WTC11 (cell line): ENCODE measurements around the gene ZNF646. TPM values are rescaled to one million over a fixed set of nuclear protein-coding genes. Genes with fewer than 3 reads are reported as not detected.

Experiments used
- ATAC-seq: fragments of 200-7000 bp; cut with Tn5 transposase; 2 replicates; pipeline ENCODE4 v1.10.0; 2021; ENCODE audit warnings: mild to moderate bottlenecking, moderate library complexity
- CTCF ChIA-PET: fragments of 300-600 bp; sonication (Branson Sonifier 250); formaldehyde crosslinking; loops from one replicate; lab custom pipeline; 2021; ENCODE audit warnings: antibody characterized with exemption; lab: Charles Lee
- POLR2A ChIA-PET: fragments of 350-600 bp; sonication (Branson Sonifier 250); formaldehyde crosslinking; loops from one replicate; lab custom pipeline; 2021; ENCODE audit warnings: antibody characterized with exemption; lab: Charles Lee
- DNase-seq: peaks from one replicate; pipeline ENCODE4 v3.0.0; 2021; ENCODE audit warnings: low spot score
- H3K27ac Mint-ChIP-seq: 2 replicates; pipeline ENCODE4 v1.8.0; 2021; ENCODE audit warnings: mixed read lengths
- H3K27me3 Mint-ChIP-seq: 2 replicates; pipeline ENCODE4 v1.8.0; 2021; ENCODE audit warnings: low read depth, mild to moderate bottlenecking, moderate library complexity, mixed read lengths
- H3K36me3 Mint-ChIP-seq: 2 replicates; pipeline ENCODE4 v1.8.0; 2021; ENCODE audit warnings: mixed read lengths
- H3K4me1 Mint-ChIP-seq: 2 replicates; pipeline ENCODE4 v1.8.0; 2022; ENCODE audit warnings: mixed read lengths
- H3K4me3 Mint-ChIP-seq: 2 replicates; pipeline ENCODE4 v1.8.0; 2021; ENCODE audit warnings: mild to moderate bottlenecking, moderate library complexity, mixed read lengths
- H3K9me3 Mint-ChIP-seq: 2 replicates; pipeline ENCODE4 v1.8.0; 2021; ENCODE audit warnings: mixed read lengths
- CREB1 ChIP-seq: sonication (generic); formaldehyde crosslinking; IDR thresholded peaks from 2 replicates; pipeline ENCODE4 v1.8.0; 2023; ENCODE audit warnings: mild to moderate bottlenecking, missing genetic modification reagents
- CREM ChIP-seq: sonication (generic); formaldehyde crosslinking; IDR thresholded peaks from 2 replicates; pipeline ENCODE4 v1.8.1; 2022; ENCODE audit warnings: mild to moderate bottlenecking, missing genetic modification reagents, moderate library complexity
- ESRRA ChIP-seq: sonication (generic); formaldehyde crosslinking; IDR thresholded peaks from 2 replicates; pipeline ENCODE4 v1.8.1; 2022; ENCODE audit warnings: mild to moderate bottlenecking, missing genetic modification reagents, borderline replicate concordance
- ETV6 ChIP-seq: sonication (generic); formaldehyde crosslinking; IDR thresholded peaks from 2 replicates; pipeline ENCODE4 v1.8.1; 2022; ENCODE audit warnings: mild to moderate bottlenecking, missing genetic modification reagents
- FOXK1 ChIP-seq: sonication (generic); formaldehyde crosslinking; IDR thresholded peaks from 2 replicates; pipeline ENCODE4 v1.8.0; 2022; ENCODE audit warnings: mild to moderate bottlenecking, moderate library complexity, missing genetic modification reagents
- GTF2I ChIP-seq: fragments of 250-450 bp; sonication (Bioruptor Pico); conservative IDR thresholded peaks from 2 replicates; pipeline ENCODE4 v1.4.0; 2021; ENCODE audit warnings: mild to moderate bottlenecking
- IRF2 ChIP-seq: sonication (generic); formaldehyde crosslinking; IDR thresholded peaks from 2 replicates; pipeline ENCODE4 v1.8.0; 2022; ENCODE audit warnings: low read depth, missing genetic modification reagents, borderline replicate concordance
- KAT7 ChIP-seq: sonication (generic); formaldehyde crosslinking; IDR thresholded peaks from 2 replicates; pipeline ENCODE4 v1.8.1; 2023; ENCODE audit warnings: missing genetic modification reagents, mild to moderate bottlenecking, borderline replicate concordance
- MXD4 ChIP-seq: fragments of 250-450 bp; sonication (Bioruptor Pico); IDR thresholded peaks from 2 replicates; pipeline ENCODE4 v1.8.0; 2021; ENCODE audit warnings: mild to moderate bottlenecking, moderate library complexity, borderline replicate concordance
- MYBL2 ChIP-seq: sonication (generic); formaldehyde crosslinking; IDR thresholded peaks from 2 replicates; pipeline ENCODE4 v1.8.1; 2023; ENCODE audit warnings: mild to moderate bottlenecking, moderate library complexity, missing genetic modification reagents
- NFATC4 ChIP-seq: fragments of 250-450 bp; sonication (Bioruptor Pico); IDR thresholded peaks from 2 replicates; pipeline ENCODE4 v1.9.0; 2021; ENCODE audit warnings: mild to moderate bottlenecking
- NFE2L1 ChIP-seq: sonication (generic); formaldehyde crosslinking; IDR thresholded peaks from 2 replicates; pipeline ENCODE4 v1.8.1; 2023; ENCODE audit warnings: missing genetic modification reagents
- NFYB ChIP-seq: sonication (generic); formaldehyde crosslinking; conservative IDR thresholded peaks from 2 replicates; pipeline ENCODE4 v1.8.0; 2022; ENCODE audit warnings: low read depth, missing genetic modification reagents
- SMAD4 ChIP-seq: sonication (generic); formaldehyde crosslinking; IDR thresholded peaks from 2 replicates; pipeline ENCODE4 v1.8.0; 2022; ENCODE audit warnings: mild to moderate bottlenecking, missing genetic modification reagents
- SOX15 ChIP-seq: fragments of 250-450 bp; sonication (Bioruptor Pico); IDR thresholded peaks from 2 replicates; pipeline ENCODE4 v1.9.0; 2021; ENCODE audit warnings: mild to moderate bottlenecking
- TCF7 ChIP-seq: sonication (generic); formaldehyde crosslinking; IDR thresholded peaks from 2 replicates; pipeline ENCODE4 v1.8.0; 2022; ENCODE audit warnings: mild to moderate bottlenecking, low read depth, missing genetic modification reagents, moderate library complexity
- TEAD4 ChIP-seq: sonication (generic); formaldehyde crosslinking; IDR thresholded peaks from 2 replicates; pipeline ENCODE4 v1.8.0; 2022; ENCODE audit warnings: mild to moderate bottlenecking, missing genetic modification reagents
- ZBTB21 ChIP-seq: sonication (generic); formaldehyde crosslinking; IDR thresholded peaks from 2 replicates; pipeline ENCODE4 v1.8.1; 2023; ENCODE audit warnings: mild to moderate bottlenecking, missing genetic modification reagents, borderline replicate concordance
- ZNF317 ChIP-seq: sonication (generic); formaldehyde crosslinking; IDR thresholded peaks from 2 replicates; pipeline ENCODE4 v1.8.1; 2023; ENCODE audit warnings: low read depth, mild to moderate bottlenecking, moderate library complexity, missing genetic modification reagents, borderline replicate concordance
- ZNF396 ChIP-seq: fragments of 250-450 bp; sonication (Bioruptor Pico); IDR thresholded peaks from 2 replicates; pipeline ENCODE4 v1.8.0; 2021; ENCODE audit warnings: mild to moderate bottlenecking, moderate library complexity, borderline replicate concordance
- ZNF671 ChIP-seq: fragments of 250-450 bp; sonication (Bioruptor Pico); IDR thresholded peaks from 2 replicates; pipeline ENCODE4 v1.8.0; 2021; ENCODE audit warnings: mild to moderate bottlenecking
- total RNA-seq: library from RNA; stranded (reverse); gene quantifications from 3 replicates; pipeline ENCODE4 v1.2.3, GENCODE V29; 2021
- TF ChIP-seq, protein P1 (sequence below): sonication (generic); formaldehyde crosslinking; IDR thresholded peaks from 2 replicates; pipeline ENCODE4 v1.8.0; 2022; ENCODE audit warnings: mild to moderate bottlenecking, missing genetic modification reagents
- TF ChIP-seq, protein P2 (sequence below): sonication (generic); formaldehyde crosslinking; IDR thresholded peaks from 2 replicates; pipeline ENCODE4 v1.8.0; 2023; ENCODE audit warnings: missing genetic modification reagents, mild to moderate bottlenecking, borderline replicate concordance
- TF ChIP-seq, protein P3 (sequence below): fragments of 250-450 bp; sonication (Bioruptor Pico); IDR thresholded peaks from 2 replicates; pipeline ENCODE4 v1.9.0; 2021; ENCODE audit warnings: mild to moderate bottlenecking

ZNF646 gene
- total RNA-seq, 1 experiment from 2014 or later: 29.3 TPM

DNA sequence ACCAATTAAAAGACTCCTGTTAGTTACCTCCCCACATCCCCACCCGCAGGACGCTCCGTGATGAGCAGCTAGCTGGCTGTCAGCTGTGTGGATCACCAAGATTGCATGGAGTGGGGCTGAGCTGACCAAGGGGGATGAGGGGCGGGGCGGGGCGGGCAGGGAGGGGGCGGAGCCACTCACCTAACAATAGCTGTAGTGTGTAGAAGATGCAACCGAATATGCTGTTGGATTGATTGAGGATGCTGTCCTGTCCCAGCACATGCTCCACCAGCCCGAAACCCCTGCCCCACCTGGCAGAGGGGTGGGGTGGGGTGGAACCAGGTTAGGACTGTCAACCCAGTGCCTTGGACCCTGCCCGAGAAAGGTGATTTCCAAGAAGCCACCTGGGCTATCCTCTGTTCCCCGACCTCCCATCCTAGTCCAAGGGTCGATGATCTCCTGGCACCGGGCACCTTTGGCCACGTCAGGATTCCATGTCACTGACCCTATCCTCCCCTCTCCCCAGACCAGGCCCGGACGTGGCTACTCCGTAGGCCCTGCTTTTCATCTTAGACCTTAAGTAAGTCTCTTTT is 19.0 kb downstream of the ZNF646 start:
- DNase-seq: peak; percentile 46
- CTCF ChIA-PET: interaction anchor here (0.6 to 3.2 kb wide), 11 partner anchors 19 to 240 kb away, joined by 3 to 24 read pairs (median 3); partner anchors contain the start of genes HSD3B7, KAT8, ZNF646 and ZNF668

DNA sequence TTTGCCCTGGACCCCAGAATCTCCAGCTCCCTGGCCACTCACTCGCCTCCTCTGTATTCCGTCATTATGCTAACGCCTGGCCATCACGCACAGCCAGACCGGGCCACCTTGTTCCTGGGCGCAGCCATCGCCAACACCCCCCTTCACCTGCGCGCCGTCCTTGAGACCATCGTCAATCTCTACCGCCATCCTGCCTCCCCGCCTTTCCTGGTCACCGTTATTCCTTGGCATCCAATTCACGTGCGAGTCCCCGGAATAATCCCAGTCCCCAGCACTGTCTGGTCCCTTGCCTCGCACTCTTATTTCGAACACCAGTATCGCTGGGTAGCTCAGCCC is 19.8 kb downstream of the ZNF646 start:
- H3K36me3 Mint-ChIP-seq: peaks cover 12% of the 10 kb centered on the region
- peaks cover 2% of the 10 kb centered on the region; the same call in 1 of the 2 replicates for H3K27me3 Mint-ChIP-seq
- CTCF ChIA-PET: interaction anchor here (0.6 to 3.2 kb wide), 7 partner anchors 13 to 166 kb away, joined by 3 to 24 read pairs (median 5); partner anchors contain the start of genes HSD3B7, ZNF646 and ZNF668
- H3K27ac Mint-ChIP-seq: peak overlapping the region; percentile 84; the same call in 1 of the 2 replicates
- ATAC-seq (peak; percentile 2; the same call in 1 of the 2 replicates), DNase-seq (peak; percentile 32)
- peak overlapping the region; percentile 87 for H3K4me3 Mint-ChIP-seq
- peaks cover 14% of the 10 kb centered on the region for H3K4me1 Mint-ChIP-seq
- TF ChIP-seq NFE2L1 (peak; percentile 58; the same call in 1 of the 2 replicates), IRF2 (CRISPR knock-in tag) (no peak), KAT7 (CRISPR knock-in tag) (no peak), TEAD4 (CRISPR knock-in tag) (0 out of 2 replicates have a peak, but pooled peaks have one; percentile 44), NFATC4 (CRISPR knock-in tag) (no peak), ZNF396 (CRISPR knock-in tag) (no peak), SMAD4 (peak; percentile 48; the same call in 1 of the 2 replicates), SOX15 (CRISPR knock-in tag) (no peak)
- TF ChIP-seq, protein P1, sequence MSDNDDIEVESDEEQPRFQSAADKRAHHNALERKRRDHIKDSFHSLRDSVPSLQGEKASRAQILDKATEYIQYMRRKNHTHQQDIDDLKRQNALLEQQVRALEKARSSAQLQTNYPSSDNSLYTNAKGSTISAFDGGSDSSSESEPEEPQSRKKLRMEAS: no peak
- H3K9me3 Mint-ChIP-seq: 0 out of 2 replicates have a peak, but pooled peaks cover 4% of the 10 kb centered on the region
- POLR2A ChIA-PET: interaction anchor here (0.8 kb wide), 1 partner anchor 20 kb away, joined by 3 read pairs; the partner anchor contains the start of genes ZNF646 and ZNF668

More for the DNA sequence above, 19.0 kb downstream of the ZNF646 start:
- H3K27ac Mint-ChIP-seq: no peak overlapping the region
- ATAC-seq: peak; percentile 14
- peaks cover 1% of the 10 kb centered on the region; the same call in 1 of the 2 replicates for H3K27me3 Mint-ChIP-seq
- no peak for TF ChIP-seq TEAD4 (CRISPR knock-in tag)
- no peak for TF ChIP-seq MYBL2 (CRISPR knock-in tag)
- POLR2A ChIA-PET: interaction anchor here (0.6 to 1.6 kb wide), 3 partner anchors 19 to 63 kb away, joined by 3 to 5 read pairs (median 4); partner anchors contain the start of genes KAT8, ZNF646 and ZNF668
- peak overlapping the region; percentile 87 for H3K4me3 Mint-ChIP-seq
- peaks cover 14% of the 10 kb centered on the region for H3K4me1 Mint-ChIP-seq
- H3K36me3 Mint-ChIP-seq: peaks cover 12% of the 10 kb centered on the region
- H3K9me3 Mint-ChIP-seq: 0 out of 2 replicates have a peak, but pooled peaks cover 4% of the 10 kb centered on the region

DNA sequence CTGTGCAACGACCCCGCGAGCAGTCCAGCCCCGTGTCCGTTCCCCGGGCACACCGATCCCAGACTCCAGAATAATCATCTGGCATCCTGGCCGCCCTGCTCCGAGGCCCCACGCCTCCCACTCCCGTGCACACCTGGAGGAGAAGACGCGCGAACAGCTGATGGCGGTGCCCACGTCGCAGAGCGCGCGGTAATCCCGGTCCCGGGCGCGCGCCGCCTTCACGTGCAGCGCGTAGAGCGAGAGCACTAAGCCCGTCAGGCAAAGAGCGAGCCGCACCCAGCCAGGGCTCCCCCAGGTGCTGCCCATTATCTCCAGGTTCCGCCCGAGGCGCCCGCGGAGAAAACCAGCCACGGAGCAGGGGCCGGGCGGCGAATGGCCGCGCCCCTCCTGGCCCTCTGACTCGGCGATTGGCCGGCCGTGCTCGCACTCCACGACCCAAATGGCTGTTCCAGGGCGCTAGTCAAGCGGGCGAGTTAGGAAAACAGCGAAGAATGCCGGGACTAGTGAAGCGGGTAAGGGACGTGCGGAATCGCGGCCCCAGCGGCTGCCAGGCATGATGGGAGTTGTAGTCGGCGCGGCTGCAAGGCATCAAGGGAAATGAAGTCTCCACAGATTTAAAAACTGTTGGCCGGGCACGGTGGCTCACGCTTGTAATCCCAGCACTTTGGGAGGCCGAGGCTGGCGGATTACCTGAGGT is 20.4 kb downstream of the ZNF646 start, which contains the start of gene VKORC1:
Gene VKORC1 (minus strand): TSS at position 374 of the 697 bp plus-strand sequence. CDS start 68 bp downstream, at position 306.
- peak; percentile 94 for ATAC-seq
- H3K4me3 Mint-ChIP-seq: peak within 1 kb of the TSS; percentile 87
- peaks cover 2% of the 10 kb centered on the region; the same call in 1 of the 2 replicates for H3K27me3 Mint-ChIP-seq
- CTCF ChIA-PET: interaction anchor here (0.6 to 3.2 kb wide), 6 partner anchors 13 to 147 kb away, joined by 3 to 24 read pairs (median 4); partner anchors contain the start of genes HSD3B7, ZNF646 and ZNF668
- peak; percentile 95 for DNase-seq
- H3K4me1 Mint-ChIP-seq: peaks cover 14% of the 10 kb centered on the region
- H3K36me3 Mint-ChIP-seq: peaks cover 12% of the 10 kb centered on the region
- H3K27ac Mint-ChIP-seq: peak within 1 kb of the TSS; percentile 84
- H3K9me3 Mint-ChIP-seq: 0 out of 2 replicates have a peak, but pooled peaks cover 4% of the 10 kb centered on the region
- POLR2A ChIA-PET: interaction anchor here (0.8 kb wide), 1 partner anchor 21 kb away, joined by 3 read pairs; the partner anchor contains the start of genes ZNF646 and ZNF668
- TF ChIP-seq ZNF671 (CRISPR knock-in tag) (no peak), FOXK1 (CRISPR knock-in tag) (peak; percentile 48; the same call in 1 of the 2 replicates), ETV6 (CRISPR knock-in tag) (0 out of 2 replicates have a peak, but pooled peaks have one; percentile 29), ZNF317 (CRISPR knock-in tag) (0 out of 2 replicates have a peak, but pooled peaks have one; percentile 5), GTF2I (CRISPR knock-in tag) (no peak), ZNF396 (CRISPR knock-in tag) (no peak), ZBTB21 (no peak), CREM (CRISPR knock-in tag) (peak; percentile 57; the same call in 1 of the 2 replicates), ESRRA (CRISPR knock-in tag) (no peak), TCF7 (no peak), CREB1 (CRISPR knock-in tag) (peak; percentile 59; the same call in 1 of the 2 replicates), NFYB (peak; percentile 58; the same call in 1 of the 2 replicates), MXD4 (no peak)
- TF ChIP-seq, protein P2, sequence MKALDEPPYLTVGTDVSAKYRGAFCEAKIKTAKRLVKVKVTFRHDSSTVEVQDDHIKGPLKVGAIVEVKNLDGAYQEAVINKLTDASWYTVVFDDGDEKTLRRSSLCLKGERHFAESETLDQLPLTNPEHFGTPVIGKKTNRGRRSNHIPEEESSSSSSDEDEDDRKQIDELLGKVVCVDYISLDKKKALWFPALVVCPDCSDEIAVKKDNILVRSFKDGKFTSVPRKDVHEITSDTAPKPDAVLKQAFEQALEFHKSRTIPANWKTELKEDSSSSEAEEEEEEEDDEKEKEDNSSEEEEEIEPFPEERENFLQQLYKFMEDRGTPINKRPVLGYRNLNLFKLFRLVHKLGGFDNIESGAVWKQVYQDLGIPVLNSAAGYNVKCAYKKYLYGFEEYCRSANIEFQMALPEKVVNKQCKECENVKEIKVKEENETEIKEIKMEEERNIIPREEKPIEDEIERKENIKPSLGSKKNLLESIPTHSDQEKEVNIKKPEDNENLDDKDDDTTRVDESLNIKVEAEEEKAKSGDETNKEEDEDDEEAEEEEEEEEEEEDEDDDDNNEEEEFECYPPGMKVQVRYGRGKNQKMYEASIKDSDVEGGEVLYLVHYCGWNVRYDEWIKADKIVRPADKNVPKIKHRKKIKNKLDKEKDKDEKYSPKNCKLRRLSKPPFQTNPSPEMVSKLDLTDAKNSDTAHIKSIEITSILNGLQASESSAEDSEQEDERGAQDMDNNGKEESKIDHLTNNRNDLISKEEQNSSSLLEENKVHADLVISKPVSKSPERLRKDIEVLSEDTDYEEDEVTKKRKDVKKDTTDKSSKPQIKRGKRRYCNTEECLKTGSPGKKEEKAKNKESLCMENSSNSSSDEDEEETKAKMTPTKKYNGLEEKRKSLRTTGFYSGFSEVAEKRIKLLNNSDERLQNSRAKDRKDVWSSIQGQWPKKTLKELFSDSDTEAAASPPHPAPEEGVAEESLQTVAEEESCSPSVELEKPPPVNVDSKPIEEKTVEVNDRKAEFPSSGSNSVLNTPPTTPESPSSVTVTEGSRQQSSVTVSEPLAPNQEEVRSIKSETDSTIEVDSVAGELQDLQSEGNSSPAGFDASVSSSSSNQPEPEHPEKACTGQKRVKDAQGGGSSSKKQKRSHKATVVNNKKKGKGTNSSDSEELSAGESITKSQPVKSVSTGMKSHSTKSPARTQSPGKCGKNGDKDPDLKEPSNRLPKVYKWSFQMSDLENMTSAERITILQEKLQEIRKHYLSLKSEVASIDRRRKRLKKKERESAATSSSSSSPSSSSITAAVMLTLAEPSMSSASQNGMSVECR (CRISPR knock-in tag): peak; percentile 45; the same call in 1 of the 2 replicates
- TF ChIP-seq, protein P1: peak; percentile 74
- TF ChIP-seq, protein P3, sequence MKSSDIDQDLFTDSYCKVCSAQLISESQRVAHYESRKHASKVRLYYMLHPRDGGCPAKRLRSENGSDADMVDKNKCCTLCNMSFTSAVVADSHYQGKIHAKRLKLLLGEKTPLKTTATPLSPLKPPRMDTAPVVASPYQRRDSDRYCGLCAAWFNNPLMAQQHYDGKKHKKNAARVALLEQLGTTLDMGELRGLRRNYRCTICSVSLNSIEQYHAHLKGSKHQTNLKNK: no peak
